Suprapubic skin (tissue), 4 donors: ENCODE measurements around the gene RAB33A.
"Not testable (repeated sequence)": the region's sequence is repeated elsewhere in the genome, so short reads cannot be mapped to it uniquely, and the experiment has no call there.

Experiments
- CTCF ChIP-seq, 2 donors: fragments of 200-600 bp in 1 of 2; fragments of 450-650 bp in 1 of 2; sonication (generic) in 1 of 2; IDR thresholded peaks; one replicate each; pipeline ENCODE4 v1.5.1; 2016 to 2019; ENCODE audit warnings: antibody characterized with exemption in 2 of 2, mild to moderate bottlenecking in 1 of 2, moderate library complexity in 1 of 2
- EP300 ChIP-seq: sonication (generic); formaldehyde crosslinking; IDR thresholded peaks from one replicate; pipeline ENCODE4 v1.6.1; 2017; ENCODE audit warnings: antibody characterized with exemption
- POLR2AphosphoS5 ChIP-seq, 3 donors: sonication (generic); formaldehyde crosslinking; IDR thresholded peaks; one replicate each; pipeline ENCODE4 v1.6.1; 2017; ENCODE audit warnings: antibody characterized with exemption in 3 of 3

- TF ChIP-seq CTCF (IDR thresholded peaks at IDR 0.05); POLR2AphosphoS5 (IDR thresholded peaks at IDR 0.05); EP300: not testable (repeated sequence)
Measured at GRCh38 chrX:130231184-130231583, 59.4 kb downstream of the RAB33A start.
